ENCODE data around the gene RCN2.
"Not testable (repeated sequence)": the region's sequence is repeated elsewhere in the genome, so short reads cannot be mapped to it uniquely, and the experiment has no call there.

The RCN2 gene

GRCh38 chr15:76932135-76932966, 802 bp downstream of the RCN2 start:
- no peak for DNase-seq

GRCh38 chr15:76935620-76936019, 4.1 kb downstream of the RCN2 start:
- DNase-seq, result no peak

- no peak for DNase-seq
Observed at GRCh38 chr15:76936671-76937070, 5.1 kb downstream of the RCN2 start.

GRCh38 chr15:76938752-76939151, 7.2 kb downstream of the RCN2 start:
- no peak for DNase-seq

GRCh38 chr15:76939715-76940114, 8.2 kb downstream of the RCN2 start:
- no peak for DNase-seq

- DNase-seq, result no peak
Observed at GRCh38 chr15:76941636-76942035, 10.1 kb downstream of the RCN2 start.

- DNase-seq, result no peak
Observed at GRCh38 chr15:76942331-76942730, 10.8 kb downstream of the RCN2 start.

- no peak for DNase-seq
Observed at GRCh38 chr15:76945494-76946093, 14.0 kb downstream of the RCN2 start.

GRCh38 chr15:76947454-76947853, 15.9 kb downstream of the RCN2 start:
- no peak for DNase-seq

- DNase-seq, result peak; percentile 24
Observed at GRCh38 chr15:76951220-76951619, 19.7 kb downstream of the RCN2 start.

GRCh38 chr15:76953913-76954312, 22.4 kb downstream of the RCN2 start:
- no peak for DNase-seq

- peak; percentile 39 for DNase-seq
Observed at GRCh38 chr15:76954744-76955143, 23.2 kb downstream of the RCN2 start.

GRCh38 chr15:76961268-76962011, 29.9 kb downstream of the RCN2 start:
- no peak for DNase-seq

GRCh38 chr15:76962337-76963013, 30.9 kb downstream of the RCN2 start:
- no peak for DNase-seq

GRCh38 chr15:76963596-76963995, 32.0 kb downstream of the RCN2 start:
- DNase-seq, result no peak

GRCh38 chr15:76964157-76964556, 32.6 kb downstream of the RCN2 start:
- no peak for DNase-seq

- not testable (repeated sequence) for DNase-seq
Observed at GRCh38 chr15:76966051-76966450, 34.5 kb downstream of the RCN2 start.

GRCh38 chr15:76967067-76967466, 35.5 kb downstream of the RCN2 start:
- DNase-seq, result no peak

GRCh38 chr15:76968306-76968705, 36.8 kb downstream of the RCN2 start:
- no peak for DNase-seq

GRCh38 chr15:76972389-76973361, 41.1 kb downstream of the RCN2 start:
- DNase-seq, result no peak

GRCh38 chr15:76973362-76973743, 41.8 kb downstream of the RCN2 start:
- DNase-seq, result peak; percentile 79

GRCh38 chr15:76973906-76974305, 42.4 kb downstream of the RCN2 start:
- no peak for DNase-seq

Data from midbrain (tissue), 1 donor.